RKO (cell line): Measurements from ENCODE around the gene SRL.
"Not testable (repeated sequence)": the region's sequence is repeated elsewhere in the genome, so short reads cannot be mapped to it uniquely, and the experiment has no call there.

Experiments used
- DNase-seq: peaks from one replicate; pipeline ENCODE4 v3.0.0-alpha.2; 2016; ENCODE audit warnings: low spot score

Gene SRL

GRCh38 chr16:4159726-4160125, 82.2 kb downstream of the SRL start:
- no peak for DNase-seq

- no peak for DNase-seq
Measured at GRCh38 chr16:4158143-4159093, 83.5 kb downstream of the SRL start.

- DNase-seq = no peak
Measured at GRCh38 chr16:4157376-4157825, 84.5 kb downstream of the SRL start.

- DNase-seq = not testable (repeated sequence)
Measured at GRCh38 chr16:4156503-4156902, 85.4 kb downstream of the SRL start.

GRCh38 chr16:4153364-4153763, 88.5 kb downstream of the SRL start:
- not testable (repeated sequence) for DNase-seq

- DNase-seq = no peak
Measured at GRCh38 chr16:4152267-4152666, 89.6 kb downstream of the SRL start.

GRCh38 chr16:4147236-4147635, 94.6 kb downstream of the SRL start:
- no peak for DNase-seq

GRCh38 chr16:4142268-4142667, 99.6 kb downstream of the SRL start:
- no peak for DNase-seq

- no peak for DNase-seq
Measured at GRCh38 chr16:4141604-4142003, 100.3 kb downstream of the SRL start.

- no peak for DNase-seq
Measured at GRCh38 chr16:4140652-4141051, 101.2 kb downstream of the SRL start.

- no peak for DNase-seq
Measured at GRCh38 chr16:4139968-4140367, 101.9 kb downstream of the SRL start.
